Cardiac ventricle fibroblast (primary cell): ENCODE results near the gene PGBD5. TPM values are rescaled to one million over a fixed set of nuclear protein-coding genes. Genes with fewer than 3 reads are reported as not detected.

ENCODE experiments used
- total RNA-seq: library from RNA; depleted of rRNA; stranded (reverse); fragments of >200 nt; gene quantifications from 2 replicates; pipeline ENCODE4 v1.2.3, GENCODE V29; 2015

PGBD5 gene
- under 0.01 and 0.06 TPM in 2 replicates for total RNA-seq

GRCh38 chr1:230426246-230427093, at the start of gene PGBD5:
TSS of gene PGBD5 (minus strand) at chr1:230426332. CDS start at chr1:230425928, 404 bp downstream.

Other genes starting within 250 kb of the PGBD5 start
- 10.7 and 18.1 TPM in 2 replicates for gene COG2, start 216.1 kb upstream of the PGBD5 start, total RNA-seq